H1 (cell line): ENCODE results near the gene PRKCA. TPM values are rescaled to one million over a fixed set of nuclear protein-coding genes. Genes with fewer than 3 reads are reported as not detected.

Experiments used
- CTCF ChIA-PET: fragments of 300-600 bp; sonication (Branson Sonifier 250); formaldehyde crosslinking; loops from one replicate; lab custom pipeline; 2021; ENCODE audit not compliant: partially characterized antibody; lab: Charles Lee
- POLR2A ChIA-PET: fragments of 300-600 bp; sonication (Branson Sonifier 250); formaldehyde crosslinking; loops from one replicate; lab custom pipeline; 2021; ENCODE audit warnings: inconsistent platforms; ENCODE audit not compliant: partially characterized antibody; lab: Charles Lee
- DNase-seq, 2 experiments: peaks; one replicate each; pipeline versions ENCODE4 v3.0.0 to v3.0.0-alpha.2; 2010 to 2022; ENCODE audit warnings: low spot score in 2 of 2, low read depth in 1 of 2, mixed read lengths in 1 of 2
- FAIRE-seq: peaks from 2 replicates; lab custom pipeline; 2011; peaks lifted over from hg19 to GRCh38; lab: Jason Lieb, UNC
- H2AFZ ChIP-seq: 2 replicates; pipeline ENCODE4 v1.8.1; 2012; ENCODE audit warnings: low read length, inconsistent platforms
- H2AK5ac ChIP-seq: 2 replicates; pipeline ENCODE4 v1.6.1; 2013; ENCODE audit warnings: low read depth, low read length
- H2BK120ac ChIP-seq: replicated peaks from 2 replicates; pipeline ENCODE3; 2013; ENCODE audit warnings: low read depth, low read length, inconsistent platforms
- H2BK12ac ChIP-seq: 2 replicates; pipeline ENCODE4 v1.6.1; 2013; ENCODE audit warnings: low read depth, low read length
- H2BK15ac ChIP-seq: 2 replicates; pipeline ENCODE4 v1.6.1; 2013; ENCODE audit warnings: low read length
- H2BK20ac ChIP-seq: 2 replicates; pipeline ENCODE4 v1.6.1; 2013; ENCODE audit warnings: low read length
- H2BK5ac ChIP-seq: 2 replicates; pipeline ENCODE4 v1.6.1; 2013; ENCODE audit warnings: low read depth, low read length
- H3K14ac ChIP-seq: 2 replicates; pipeline ENCODE4 v1.6.1; 2013; ENCODE audit warnings: inconsistent platforms; ENCODE audit not compliant: insufficient read length
- H3K18ac ChIP-seq: 2 replicates; pipeline ENCODE4 v1.6.1; 2013; ENCODE audit warnings: low read length; ENCODE audit errors: extremely low read depth
- H3K23ac ChIP-seq: 2 replicates; pipeline ENCODE4 v1.6.1; 2013; ENCODE audit warnings: inconsistent platforms; ENCODE audit not compliant: insufficient read length
- H3K23me2 ChIP-seq: 2 replicates; pipeline ENCODE4 v1.6.1; 2013; ENCODE audit warnings: low read depth, low read length
- H3K27ac ChIP-seq: 2 replicates; pipeline ENCODE4 v1.6.1; 2011; ENCODE audit warnings: low read depth, low read length, inconsistent platforms
- H3K27me3 ChIP-seq, 4 experiments: replicated peaks in 1 of 4; 1 replicate in 1 of 4; 2 replicates in 3 of 4; pipeline versions ENCODE4 v1.6.1 to v1.8.1; 2011 to 2013; ENCODE audit warnings: low read length in 3 of 4, mild to moderate bottlenecking in 3 of 4, inconsistent platforms in 2 of 4, mixed read lengths in 2 of 4, moderate library complexity in 1 of 4; ENCODE audit not compliant: control insufficient read depth in 3 of 4, insufficient read depth in 3 of 4; ENCODE audit errors: extremely low read depth in 1 of 4
- H3K36me3 ChIP-seq, 4 experiments: 2 replicates each; pipeline versions ENCODE4 v1.6.1 to v1.8.1; 2011 to 2013; ENCODE audit warnings: mild to moderate bottlenecking in 4 of 4, low read length in 3 of 4, moderate library complexity in 2 of 4, control low read depth in 1 of 4, inconsistent platforms in 1 of 4; ENCODE audit not compliant: insufficient read depth in 4 of 4, control insufficient read depth in 2 of 4
- H3K4ac ChIP-seq: replicated peaks from 2 replicates; pipeline ENCODE3; 2013; ENCODE audit warnings: low read length, low read depth, mixed read lengths, inconsistent platforms; ENCODE audit not compliant: insufficient read length
- H3K4me1 ChIP-seq, 4 experiments: replicated peaks in 1 of 4; 1 replicate in 1 of 4; 2 replicates in 3 of 4; pipeline versions ENCODE4 v1.6.1 to v1.8.1; 2011 to 2013; ENCODE audit warnings: low read length in 3 of 4, inconsistent platforms in 2 of 4, mixed read lengths in 1 of 4; ENCODE audit not compliant: insufficient read depth in 4 of 4, control insufficient read depth in 3 of 4
- H3K4me2 ChIP-seq, 2 experiments: 2 replicates each; pipeline versions ENCODE4 v1.6.1 to v1.8.1; 2011 to 2013; ENCODE audit warnings: low read depth in 2 of 2, low read length in 2 of 2, control low read depth in 1 of 2, inconsistent platforms in 1 of 2, mild to moderate bottlenecking in 1 of 2; ENCODE audit not compliant: insufficient read depth in 1 of 2
- H3K4me3 ChIP-seq, 4 experiments: fragments of 200-600, 300-600 bp in 1 of 4; sonication (generic), shearing (Covaris generic), sonication (Bioruptor Twin) in 1 of 4; 2 replicates each; pipeline versions ENCODE4 v1.5.1 to v1.8.1; 2011 to 2016; ENCODE audit warnings: low read length in 4 of 4, low read depth in 3 of 4, control low read depth in 2 of 4, inconsistent platforms in 2 of 4, mild to moderate bottlenecking in 2 of 4, mixed read lengths in 1 of 4, moderate library complexity in 1 of 4; ENCODE audit not compliant: insufficient read depth in 2 of 4; ENCODE audit errors: extremely low read depth in 1 of 4
- H3K56ac ChIP-seq: replicated peaks from 2 replicates; pipeline ENCODE3; 2013; ENCODE audit warnings: low read depth, mild to moderate bottlenecking, mixed read lengths, low read length, inconsistent platforms; ENCODE audit not compliant: insufficient read length
- H3K79me1 ChIP-seq: 2 replicates; pipeline ENCODE4 v1.6.1; 2013; ENCODE audit warnings: low read depth, low read length, control low read depth
- H3K79me2 ChIP-seq, 2 experiments: 2 replicates each; pipeline versions ENCODE4 v1.6.1 to v1.8.1; 2012 to 2013; ENCODE audit warnings: low read length in 2 of 2, mild to moderate bottlenecking in 2 of 2, inconsistent platforms in 1 of 2; ENCODE audit not compliant: insufficient read depth in 2 of 2, control insufficient read depth in 1 of 2
- H3K9ac ChIP-seq, 4 experiments: replicated peaks in 1 of 4; 1 replicate in 1 of 4; 2 replicates in 3 of 4; pipeline versions ENCODE4 v1.6.1 to v1.8.1; 2011 to 2013; ENCODE audit warnings: low read depth in 3 of 4, low read length in 3 of 4, control low read depth in 2 of 4, mild to moderate bottlenecking in 2 of 4, moderate library complexity in 2 of 4, inconsistent platforms in 1 of 4; ENCODE audit errors: extremely low read depth in 1 of 4
- H3K9me3 ChIP-seq, 2 experiments: 2 replicates each; pipeline versions ENCODE4 v1.6.1 to v1.8.1; 2012 to 2013; ENCODE audit warnings: mild to moderate bottlenecking in 2 of 2, moderate library complexity in 2 of 2, control low read depth in 1 of 2, inconsistent platforms in 1 of 2, low read depth in 1 of 2, low read length in 1 of 2, mixed read lengths in 1 of 2; ENCODE audit not compliant: insufficient read depth in 2 of 2
- H4K20me1 ChIP-seq, 2 experiments: replicated peaks in 1 of 2; 2 replicates each; pipeline versions ENCODE3 to v1.8.1; 2011 to 2013; ENCODE audit warnings: inconsistent platforms in 2 of 2, low read length in 2 of 2, mild to moderate bottlenecking in 1 of 2; ENCODE audit not compliant: insufficient read depth in 2 of 2, control insufficient read depth in 1 of 2
- H4K5ac ChIP-seq: 2 replicates; pipeline ENCODE4 v1.6.1; 2013; ENCODE audit warnings: low read length, low read depth, mixed read lengths, inconsistent platforms; ENCODE audit not compliant: insufficient read length
- H4K8ac ChIP-seq: 2 replicates; pipeline ENCODE4 v1.8.0; 2013; ENCODE audit warnings: mild to moderate bottlenecking, moderate library complexity, low read length, inconsistent platforms; ENCODE audit not compliant: insufficient read depth; ENCODE audit errors: extremely low read depth
- H4K91ac ChIP-seq: replicated peaks from 2 replicates; pipeline ENCODE3; 2013; ENCODE audit warnings: low read length, mixed read lengths, inconsistent platforms; ENCODE audit not compliant: insufficient read length
- CHD2 ChIP-seq: IDR thresholded peaks from 2 replicates; pipeline ENCODE4 v1.6.1; 2012; ENCODE audit warnings: low read length, improper control_type of control experiment
- HDAC2 ChIP-seq, 2 experiments: fragments of 300-600 bp in 1 of 2; sonication (generic) in 1 of 2; IDR thresholded peaks; 2 replicates each; pipeline ENCODE4 v1.6.1; 2011 to 2012; ENCODE audit warnings: low read depth in 2 of 2, low read length in 2 of 2, mild to moderate bottlenecking in 2 of 2, moderate library complexity in 2 of 2, borderline replicate concordance in 1 of 2, inconsistent platforms in 1 of 2
- KDM1A ChIP-seq: fragments of 200-600, 300-600 bp; sonication (generic); IDR thresholded peaks from 2 replicates; pipeline ENCODE4 v1.7.1; 2016; ENCODE audit warnings: mild to moderate bottlenecking, low read length, borderline replicate concordance
- KDM4A ChIP-seq: IDR thresholded peaks from one replicate; pipeline ENCODE4 v1.7.1; 2012; ENCODE audit warnings: low read depth, mild to moderate bottlenecking, moderate library complexity, low read length, inconsistent platforms; ENCODE audit not compliant: severe bottlenecking
- MAFK ChIP-seq: IDR thresholded peaks from 2 replicates; pipeline ENCODE4 v1.6.1; 2012; ENCODE audit warnings: low read depth, mild to moderate bottlenecking, improper control_type of control experiment, low read length
- NANOG ChIP-seq: IDR thresholded peaks from 2 replicates; pipeline ENCODE4 v1.6.1; 2011; ENCODE audit warnings: low read length, low read depth, mild to moderate bottlenecking, inconsistent platforms; ENCODE audit not compliant: insufficient read depth, poor library complexity, severe bottlenecking
- SP2 ChIP-seq: IDR thresholded peaks from 2 replicates; pipeline ENCODE4 v1.6.1; 2012; ENCODE audit warnings: mild to moderate bottlenecking, low read length, inconsistent platforms
- TAF1 ChIP-seq: IDR thresholded peaks from 2 replicates; pipeline ENCODE4 v1.6.1; 2011; ENCODE audit warnings: mild to moderate bottlenecking, low read depth, low read length
- TAF7 ChIP-seq: optimal IDR thresholded peaks from 2 replicates; pipeline ENCODE3; 2011; ENCODE audit warnings: low read depth, mild to moderate bottlenecking, inconsistent platforms, low read length, moderate library complexity, borderline replicate concordance
- TCF12 ChIP-seq: IDR thresholded peaks from 2 replicates; pipeline ENCODE4 v1.6.1; 2011; ENCODE audit warnings: low read depth, mild to moderate bottlenecking, low read length
- YY1 ChIP-seq: IDR thresholded peaks from 2 replicates; pipeline ENCODE4 v1.6.1; 2011; ENCODE audit warnings: low read depth, mild to moderate bottlenecking, low read length
- ZNF274 ChIP-seq: IDR thresholded peaks from 2 replicates; pipeline ENCODE4 v1.7.0; 2012; ENCODE audit warnings: low read length, borderline replicate concordance; ENCODE audit errors: extremely low read depth
- WGBS, 2 experiments: shearing (Covaris generic) in 1 of 2; methylation state at CpG; one replicate each; pipeline versions ENCODE4 v1.1.6 to v1.1.7; 2013 to 2015; ENCODE audit warnings: low lambda C conversion rate in 2 of 2, mixed read lengths in 2 of 2, inconsistent platforms in 1 of 2, low coverage in 1 of 2, missing lambda C conversion rate in 1 of 2; ENCODE audit not compliant: insufficient replicate concordance in 2 of 2, insufficient coverage in 1 of 2, insufficient read length in 1 of 2; ENCODE audit errors: extremely low coverage in 1 of 2, missing lambda C conversion rate in 1 of 2; 5-methylcytosine and 5-hydroxymethylcytosine counted together
- polyA plus RNA-seq, 7 experiments: library from polyadenylated mRNA; depleted of rRNA in 3 of 7; stranded (reverse) in 5 of 7; unstranded in 2 of 7; fragments of >200 nt in 5 of 7; fragments of 200-250 nt in 2 of 7; gene quantifications; 1 replicate in 5 of 7; 2 replicates in 1 of 7; 4 replicates in 1 of 7; pipeline versions ENCODE4 v1.2.1 to v1.2.3, GENCODE V29; 2011 to 2013; ENCODE audit warnings: missing spikeins in 2 of 7, mixed read lengths in 2 of 7
- total RNA-seq: library from RNA; stranded (reverse); fragmentation: NEBNext Ultra II Directional; extraction: Animal tissue kit (Norgen Biotek cat#: 25700); gene quantifications from 2 replicates; pipeline ENCODE4 v1.2.1, GENCODE V29; 2021
- TF ChIP-seq, protein P1 (sequence below): IDR thresholded peaks from 2 replicates; pipeline ENCODE4 v1.6.1; 2012; ENCODE audit warnings: low read length, inconsistent platforms

PRKCA gene
- total and polyA plus RNA-seq, 2 of the 8 experiments (the other 6 are each of a cell fraction or from before 2014, with no cell fraction given), result 5.8 to 17.8 TPM

DNA sequence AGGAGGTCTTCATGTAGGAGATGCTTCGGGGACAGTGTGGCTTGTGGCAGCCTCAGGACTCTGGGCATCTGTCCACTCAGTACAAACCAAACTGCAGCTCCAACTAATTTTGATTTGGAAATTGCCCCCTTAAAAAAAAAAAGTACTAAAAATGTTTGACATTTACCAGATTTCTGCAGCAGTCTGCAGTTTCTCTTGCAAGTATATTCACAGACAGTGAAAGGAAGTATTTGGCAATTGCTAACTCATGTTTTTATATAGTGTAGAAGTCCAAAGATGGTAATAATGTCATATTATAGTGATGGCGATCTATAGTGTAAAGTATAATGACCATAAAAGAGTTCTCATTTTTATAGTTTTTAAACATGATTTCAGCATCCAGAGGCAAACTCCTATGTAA is 218.6 kb downstream of the PRKCA start:
- H3K23me2 ChIP-seq, result no peaks in the 10 kb centered on the region
- H2AK5ac ChIP-seq, result no peak overlapping the region
- H4K5ac ChIP-seq, result no peak overlapping the region
- no peaks in the 10 kb centered on the region for H4K20me1 ChIP-seq
- H3K4me3 ChIP-seq, result no peak overlapping the region
- no peak overlapping the region for H3K14ac ChIP-seq
- no peaks in the 10 kb centered on the region; a peak in 1 of 7 replicates for H3K4me1 ChIP-seq
- H3K18ac ChIP-seq, result no peak overlapping the region
- no peak overlapping the region for H3K4ac ChIP-seq
- no peak overlapping the region for H3K4me2 ChIP-seq
- no peaks in the 10 kb centered on the region for H3K9me3 ChIP-seq
- H3K23ac ChIP-seq, result no peak overlapping the region
- H3K27ac ChIP-seq, result no peak overlapping the region
- H3K36me3 ChIP-seq, result no peaks in the 10 kb centered on the region
- no peak overlapping the region for H4K91ac ChIP-seq
- DNase-seq (no peak), FAIRE-seq (no peak)
- no peak overlapping the region for H2BK20ac ChIP-seq
- no peak overlapping the region for H2BK12ac ChIP-seq
- H3K79me2 ChIP-seq, result no peaks in the 10 kb centered on the region
- no peak overlapping the region for H3K9ac ChIP-seq
- no peak overlapping the region for H2BK5ac ChIP-seq
- CTCF ChIA-PET, result no interaction called here
- no peaks in the 10 kb centered on the region for H3K79me1 ChIP-seq
- H3K27me3 ChIP-seq, result no peaks in the 10 kb centered on the region
- WGBS, 2 experiments, result 48% methylated on average over 2 of the region's 2 CpGs; no CpG with 5 or more reads in 1 of the 2 experiments
- POLR2A ChIA-PET, result no interaction called here
- no peak overlapping the region for H2AFZ ChIP-seq
- no peak overlapping the region for H4K8ac ChIP-seq
- H2BK120ac ChIP-seq, result no peak overlapping the region
- H2BK15ac ChIP-seq, result no peak overlapping the region
- no peak overlapping the region for H3K56ac ChIP-seq
- no peak for TF ChIP-seq SP2
- no peak for TF ChIP-seq MAFK
- TF ChIP-seq KDM4A, result no peak
- TF ChIP-seq YY1, result no peak
- TF ChIP-seq ZNF274, result no peak
- no peak for TF ChIP-seq KDM1A
- TF ChIP-seq TCF12, result no peak
- no peak for TF ChIP-seq TAF1
- TF ChIP-seq HDAC2 (IDR thresholded peaks at IDR 0.05; ENCODE audit: borderline replicate concordance in 1 of 2, low read depth in 2 of 2, low read length in 2 of 2), result no peak
- TF ChIP-seq CHD2, result no peak
- TF ChIP-seq TAF7, result no peak
- no peak for TF ChIP-seq NANOG
- TF ChIP-seq, protein P1, sequence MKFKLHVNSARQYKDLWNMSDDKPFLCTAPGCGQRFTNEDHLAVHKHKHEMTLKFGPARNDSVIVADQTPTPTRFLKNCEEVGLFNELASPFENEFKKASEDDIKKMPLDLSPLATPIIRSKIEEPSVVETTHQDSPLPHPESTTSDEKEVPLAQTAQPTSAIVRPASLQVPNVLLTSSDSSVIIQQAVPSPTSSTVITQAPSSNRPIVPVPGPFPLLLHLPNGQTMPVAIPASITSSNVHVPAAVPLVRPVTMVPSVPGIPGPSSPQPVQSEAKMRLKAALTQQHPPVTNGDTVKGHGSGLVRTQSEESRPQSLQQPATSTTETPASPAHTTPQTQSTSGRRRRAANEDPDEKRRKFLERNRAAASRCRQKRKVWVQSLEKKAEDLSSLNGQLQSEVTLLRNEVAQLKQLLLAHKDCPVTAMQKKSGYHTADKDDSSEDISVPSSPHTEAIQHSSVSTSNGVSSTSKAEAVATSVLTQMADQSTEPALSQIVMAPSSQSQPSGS, result no peak
